Measurements from ENCODE around the gene CCDC187. TPM values are rescaled to one million over a fixed set of nuclear protein-coding genes. Genes with fewer than 3 reads are reported as not detected.

Gene CCDC187
- total and polyA plus RNA-seq, 2 of the 8 experiments (the other 6 are each of a cell fraction or from before 2014, with no cell fraction given), result 0.02 TPM; not detected in 1

GRCh38 chr9:136211006-136211405 is 92.9 kb downstream of the CCDC187 start:
- peaks cover 0 to 2% (median 0%) of the 10 kb centered on the region in 4 experiments; a peak in 2 of 7 replicates for H3K4me1 ChIP-seq (replicated peaks in 1 of 4; ENCODE audit: control insufficient read depth in 3 of 4, insufficient read depth in 4 of 4, low read length in 3 of 4)
- peaks cover 0 to 4% of the 10 kb centered on the region in 2 experiments; a peak in 1 of 4 replicates for H3K9me3 ChIP-seq (ENCODE audit: insufficient read depth in 2 of 2, low read depth in 1 of 2, low read length in 1 of 2)
- H2AK5ac ChIP-seq (ENCODE audit: low read depth, low read length), result no peak overlapping the region
- no peak overlapping the region for H3K4me2 ChIP-seq (ENCODE audit: insufficient read depth in 1 of 2, low read depth in 2 of 2, low read length in 2 of 2)
- no peak for FAIRE-seq
- H4K20me1 ChIP-seq (replicated peaks in 1 of 2; ENCODE audit: control insufficient read depth in 1 of 2, insufficient read depth in 2 of 2, low read length in 2 of 2), result peaks cover 9 to 23% of the 10 kb centered on the region in 2 experiments
- H3K18ac ChIP-seq (ENCODE audit: extremely low read depth, low read length), result no peak overlapping the region
- H3K27ac ChIP-seq (ENCODE audit: low read depth, low read length), result no peak overlapping the region
- no peaks in the 10 kb centered on the region; the same call in 1 of the 2 replicates for H3K79me1 ChIP-seq (ENCODE audit: low read depth, low read length)
- H3K9ac ChIP-seq (replicated peaks in 1 of 4; ENCODE audit: extremely low read depth in 1 of 4, low read depth in 3 of 4, low read length in 3 of 4), result no peak overlapping the region
- no peak overlapping the region for H3K23ac ChIP-seq (ENCODE audit: insufficient read length)
- no peak overlapping the region for H4K91ac ChIP-seq (replicated peaks; ENCODE audit: insufficient read length, low read length)
- no peak overlapping the region for H3K4ac ChIP-seq (replicated peaks; ENCODE audit: insufficient read length, low read depth, low read length)
- no peak for DNase-seq (ENCODE audit: low read depth in 1 of 2, low spot score in 2 of 2)
- H4K8ac ChIP-seq (ENCODE audit: extremely low read depth, insufficient read depth, low read length), result no peak overlapping the region
- H2AFZ ChIP-seq (ENCODE audit: low read length), result no peak overlapping the region
- H2BK15ac ChIP-seq (ENCODE audit: low read length), result no peak overlapping the region
- H3K14ac ChIP-seq (ENCODE audit: insufficient read length), result no peak overlapping the region
- no peak overlapping the region for H3K4me3 ChIP-seq (ENCODE audit: extremely low read depth in 1 of 4, insufficient read depth in 2 of 4, low read depth in 3 of 4, low read length in 4 of 4)
- H2BK5ac ChIP-seq (ENCODE audit: low read depth, low read length), result no peak overlapping the region
- H2BK12ac ChIP-seq (ENCODE audit: low read depth, low read length), result no peak overlapping the region
- no peak overlapping the region for H2BK120ac ChIP-seq (replicated peaks; ENCODE audit: low read depth, low read length)
- POLR2A ChIA-PET (ENCODE audit: partially characterized antibody), result interaction anchor here (1.4 kb wide), 1 partner anchor 32 kb away, joined by 4 read pairs; no protein-coding TSS in a partner anchor
- H3K36me3 ChIP-seq (ENCODE audit: control insufficient read depth in 2 of 4, insufficient read depth in 4 of 4, low read length in 3 of 4), result peaks cover 2 to 23% (median 15%) of the 10 kb centered on the region in 4 experiments; a peak in 7 of 8 replicates
- H3K56ac ChIP-seq (replicated peaks; ENCODE audit: insufficient read length, low read depth, low read length), result no peak overlapping the region
- H3K79me2 ChIP-seq (ENCODE audit: control insufficient read depth in 1 of 2, insufficient read depth in 2 of 2, low read length in 2 of 2), result no peaks in the 10 kb centered on the region
- H3K27me3 ChIP-seq (replicated peaks in 1 of 4; ENCODE audit: control insufficient read depth in 3 of 4, extremely low read depth in 1 of 4, insufficient read depth in 3 of 4, low read length in 3 of 4), result peaks cover 0 to 2% (median 2%) of the 10 kb centered on the region in 4 experiments; a peak in 4 of 7 replicates
- TF ChIP-seq CREB1 (IDR thresholded peaks at IDR 0.05) (no peak), CHD1 (IDR thresholded peaks at IDR 0.05; ENCODE audit: low read depth, low read length) (no peak), POLR2AphosphoS5 (IDR thresholded peaks at IDR 0.05; ENCODE audit: low read depth, low read length) (no peak), CTBP2 (IDR thresholded peaks at IDR 0.05; ENCODE audit: borderline replicate concordance, insufficient read depth, insufficient read length, low read length) (no peak), SIRT6 (IDR thresholded peaks at IDR 0.05; ENCODE audit: low read length) (no peak), CTCF (IDR thresholded peaks at IDR 0.05; ENCODE audit: control extremely low read depth in 1 of 3, insufficient read depth in 1 of 3, low read depth in 1 of 3, low read length in 3 of 3) (no peak), NRF1 (IDR thresholded peaks at IDR 0.05; ENCODE audit: low read depth, low read length) (no peak), RNF2 (IDR thresholded peaks at IDR 0.05; ENCODE audit: borderline replicate concordance, low read depth, low read length, missing control alignments, poor library complexity, severe bottlenecking) (no peak), POLR2A (IDR thresholded peaks at IDR 0.05; ENCODE audit: control extremely low read depth in 1 of 2, low read depth in 2 of 2, low read length in 2 of 2) (no peak), KDM1A (IDR thresholded peaks at IDR 0.05; ENCODE audit: borderline replicate concordance, low read length) (no peak)
- no peaks in the 10 kb centered on the region for H3K23me2 ChIP-seq (ENCODE audit: low read depth, low read length)
- H4K5ac ChIP-seq (ENCODE audit: insufficient read length, low read depth, low read length), result no peak overlapping the region
- H2BK20ac ChIP-seq (ENCODE audit: low read length), result no peak overlapping the region
- 96% methylated on average over 12 of the region's 15 CpGs; no CpG with 5 or more reads in 1 of the 2 experiments for WGBS, 2 experiments (ENCODE audit: extremely low coverage in 1 of 2, insufficient coverage in 1 of 2, insufficient read length in 1 of 2, insufficient replicate concordance in 2 of 2, low coverage in 1 of 2, low lambda C conversion rate in 2 of 2, missing lambda C conversion rate in 1 of 2)
- CTCF ChIA-PET (ENCODE audit: partially characterized antibody), result interaction anchor here (0.9 to 1.3 kb wide), 3 partner anchors 13 to 15 kb away, joined by 3 to 11 read pairs (median 7); no protein-coding TSS in a partner anchor
